Peyer's patch (tissue), 4 donors: ENCODE data around the gene HOXD13. TPM values are rescaled to one million over a fixed set of nuclear protein-coding genes. Genes with fewer than 3 reads are reported as not detected.
A peak's percentile ranks its signal among the peaks of the same experiment; 100 is the strongest.

Experiments
- DNase-seq, 3 donors: peaks; one replicate each; pipeline ENCODE4 v3.0.0-alpha.2; 2017 to 2019
- H3K27ac ChIP-seq, 4 donors: fragments of 200-600 bp; sonication (generic); one replicate each; pipeline ENCODE4 v1.5.1; 2016 to 2019
- H3K27me3 ChIP-seq, 2 donors: fragments of 200-600 bp; sonication (generic); one replicate each; pipeline ENCODE4 v1.5.1; 2019
- H3K36me3 ChIP-seq, 3 donors: fragments of 200-600 bp; sonication (generic); one replicate each; pipeline ENCODE4 v1.5.1; 2016 to 2019
- H3K4me1 ChIP-seq, 4 donors: fragments of 200-600 bp; sonication (generic); one replicate each; pipeline ENCODE4 v1.5.1; 2016 to 2019
- H3K4me3 ChIP-seq, 4 donors: fragments of 200-600 bp; sonication (generic); 1 replicate in 3 of 4; 2 replicates in 1 of 4; pipeline ENCODE4 v1.5.1; 2016 to 2019; ENCODE audit warnings: mild to moderate bottlenecking in 1 of 4
- H3K9me3 ChIP-seq, 4 donors: fragments of 200-600 bp; sonication (generic); one replicate each; pipeline ENCODE4 v1.5.1; 2016 to 2019; ENCODE audit warnings: mild to moderate bottlenecking in 1 of 4
- CTCF ChIP-seq, 6 experiments: fragments of 450-650 bp in 4 of 6; fragments of 200-600 bp in 2 of 6; sonication (generic) in 1 of 6; IDR thresholded peaks; one replicate each; pipeline ENCODE4 v1.5.1; 2017 to 2019; ENCODE audit warnings: antibody characterized with exemption in 6 of 6, mild to moderate bottlenecking in 3 of 6, moderate library complexity in 1 of 6
- POLR2A ChIP-seq, 2 donors: fragments of 450-650 bp; IDR thresholded peaks; one replicate each; pipeline ENCODE4 v1.5.1; 2017; ENCODE audit warnings: antibody characterized with exemption in 2 of 2, mild to moderate bottlenecking in 2 of 2, moderate library complexity in 2 of 2
- total RNA-seq, 4 donors: library from RNA; depleted of rRNA; stranded (reverse); fragments of >200 nt; gene quantifications; one replicate each; pipeline ENCODE4 v1.1.0, GENCODE V29; 2016

HOXD13 gene
- not detected for total RNA-seq

GRCh38 chr2:176092270-176093144, at the start of gene HOXD13:
Gene HOXD13 (plus strand): TSS chr2:176092721. CDS start chr2:176092891, 170 bp downstream.
- H3K9me3 ChIP-seq = no peaks in the 10 kb centered on the region
- DNase-seq = peak in 2 of 3 donors; percentile 37 to 53
- TF ChIP-seq CTCF (IDR thresholded peaks at IDR 0.05) (no peak), POLR2A (IDR thresholded peaks at IDR 0.05) (no peak)
- peak within 1 kb of the TSS in 3 of 4 donors; percentile 12 to 44 (median 37) for H3K4me3 ChIP-seq
- H3K4me1 ChIP-seq = peaks cover 0 to 35% (median 6%) of the 10 kb centered on the region in 4 donors
- H3K27me3 ChIP-seq = peaks cover 0 to 81% of the 10 kb centered on the region in 2 donors
- H3K36me3 ChIP-seq = no peaks in the 10 kb centered on the region
- H3K27ac ChIP-seq = no peak within 1 kb of the TSS

- Histone ChIP-seq H3K27ac (no peak overlapping the region), H3K27me3 (no peaks in the 10 kb centered on the region), H3K9me3 (no peaks in the 10 kb centered on the region), H3K4me3 (no peak overlapping the region), H3K36me3 (no peaks in the 10 kb centered on the region), H3K4me1 (no peaks in the 10 kb centered on the region)
- TF ChIP-seq CTCF (IDR thresholded peaks at IDR 0.05) (no peak), POLR2A (IDR thresholded peaks at IDR 0.05) (no peak)
- DNase-seq = no peak
Observed at GRCh38 chr2:176056406-176056805, 36.1 kb upstream of the HOXD13 start.

GRCh38 chr2:176063958-176064357, 28.6 kb upstream of the HOXD13 start:
- no peak for DNase-seq
- Histone ChIP-seq H3K27me3 (peaks cover 0 to 26% of the 10 kb centered on the region in 2 donors), H3K4me3 (no peak overlapping the region), H3K36me3 (no peaks in the 10 kb centered on the region), H3K27ac (no peak overlapping the region), H3K9me3 (no peaks in the 10 kb centered on the region), H3K4me1 (peaks cover 0 to 15% (median 0%) of the 10 kb centered on the region in 4 donors)
- TF ChIP-seq POLR2A (IDR thresholded peaks at IDR 0.05) = no peak
- TF ChIP-seq CTCF (IDR thresholded peaks at IDR 0.05) = no peak

GRCh38 chr2:176066645-176067588, 25.6 kb upstream of the HOXD13 start:
- peaks cover 0 to 47% of the 10 kb centered on the region in 2 donors for H3K27me3 ChIP-seq
- peaks cover 0 to 15% (median 0%) of the 10 kb centered on the region in 4 donors for H3K4me1 ChIP-seq
- no peaks in the 10 kb centered on the region for H3K36me3 ChIP-seq
- H3K27ac ChIP-seq = no peak overlapping the region
- H3K4me3 ChIP-seq = peak overlapping the region in 2 of 4 donors; percentile 42 to 44
- H3K9me3 ChIP-seq = no peaks in the 10 kb centered on the region
- DNase-seq = no peak
- TF ChIP-seq POLR2A (IDR thresholded peaks at IDR 0.05) (no peak), CTCF (IDR thresholded peaks at IDR 0.05) (no peak)

GRCh38 chr2:176067589-176068418, 24.7 kb upstream of the HOXD13 start:
- peak overlapping the region in 2 of 4 donors; percentile 42 to 44 for H3K4me3 ChIP-seq
- H3K9me3 ChIP-seq = no peaks in the 10 kb centered on the region
- H3K27me3 ChIP-seq = peaks cover 0 to 56% of the 10 kb centered on the region in 2 donors
- H3K27ac ChIP-seq = no peak overlapping the region
- peaks cover 0 to 15% (median 0%) of the 10 kb centered on the region in 4 donors for H3K4me1 ChIP-seq
- H3K36me3 ChIP-seq = no peaks in the 10 kb centered on the region
- TF ChIP-seq CTCF (IDR thresholded peaks at IDR 0.05) = no peak
- TF ChIP-seq POLR2A (IDR thresholded peaks at IDR 0.05) = no peak
- DNase-seq = no peak
